HCT116 (cell line): Measurements from ENCODE around the gene MOB3B. TPM values are rescaled to one million over a fixed set of nuclear protein-coding genes. Genes with fewer than 3 reads are reported as not detected.

ENCODE experiments used
- ATAC-seq: fragments of 200-7000 bp; cut with Tn5 transposase; 2 replicates; pipeline ENCODE4 v1.9.1; 2020; ENCODE audit warnings: mild to moderate bottlenecking, moderate library complexity
- BruUV-seq: library from RNA; stranded (reverse); fragments of 400-500 nt; replicated peaks from 2 replicates; lab custom pipeline; 2021; lab: Mats Ljungman, UMichigan
- CTCF ChIA-PET: fragments of 300-600 bp; sonication (Branson Sonifier 250); formaldehyde crosslinking; loops from one replicate; lab custom pipeline; 2021; ENCODE audit warnings: antibody characterized with exemption; lab: Charles Lee
- POLR2A ChIA-PET: fragments of 300-600, 350-600 bp; sonication (Branson Sonifier 250); formaldehyde crosslinking; loops from one replicate; lab custom pipeline; 2021; ENCODE audit warnings: antibody characterized with exemption; lab: Charles Lee
- RAD21 ChIA-PET, 2 experiments: fragments of 300-600 bp; sonication (Branson Sonifier 250); formaldehyde crosslinking; loops; one replicate each; lab custom pipeline; 2023; ENCODE audit warnings: low total read pairs in 2 of 2; ENCODE audit not compliant: uncharacterized antibody in 2 of 2, unreplicated experiment in 2 of 2, low non-redundant PET in 1 of 2; lab: Charles Lee
- DNase-seq: peaks from one replicate; pipeline ENCODE4 v3.0.0-alpha.2; 2010; ENCODE audit warnings: low read depth, low spot score
- H2AFZ ChIP-seq: fragments of 200-600 bp; shearing (Covaris generic), sonication (generic); 2 replicates; pipeline ENCODE4 v1.6.1; 2017; ENCODE audit warnings: low read depth, mixed run types, mixed read lengths, antibody characterized with exemption, low read length; ENCODE audit not compliant: poor library complexity, severe bottlenecking
- H3K27ac ChIP-seq: 2 replicates; pipeline ENCODE4 v1.5.1; 2012; ENCODE audit warnings: low read depth, low read length
- H3K27me3 ChIP-seq: fragments of 200-600 bp; sonication (generic); 2 replicates; pipeline ENCODE4 v1.6.1; 2016; ENCODE audit warnings: mixed run types, low read length, mixed read lengths; ENCODE audit not compliant: insufficient read depth
- H3K36me3 ChIP-seq, 2 experiments: fragments of 200-500 bp in 1 of 2; fragments of 200-600 bp in 1 of 2; sonication (Bioruptor generic) in 1 of 2; sonication (generic) in 1 of 2; 2 replicates each; pipeline versions ENCODE4 v1.5.1 to v1.6.1; 2014 to 2016; ENCODE audit warnings: low read length in 2 of 2, inconsistent platforms in 1 of 2, mixed read lengths in 1 of 2, mixed run types in 1 of 2; ENCODE audit not compliant: insufficient read depth in 2 of 2, control insufficient read depth in 1 of 2
- H3K4me1 ChIP-seq, 2 experiments: fragments of 200-600 bp in 1 of 2; sonication (generic) in 1 of 2; 2 replicates each; pipeline versions ENCODE4 v1.5.1 to v1.6.1; 2012 to 2017; ENCODE audit warnings: low read length in 2 of 2, inconsistent platforms in 1 of 2, mild to moderate bottlenecking in 1 of 2, mixed read lengths in 1 of 2, mixed run types in 1 of 2, moderate library complexity in 1 of 2; ENCODE audit not compliant: insufficient read depth in 2 of 2, control insufficient read depth in 1 of 2
- H3K4me2 ChIP-seq: fragments of 200-600 bp; sonication (generic); 2 replicates; pipeline ENCODE4 v1.6.1; 2017; ENCODE audit warnings: mixed run types, low read length, mixed read lengths
- H3K4me3 ChIP-seq, 2 experiments: fragments of 200-600 bp in 1 of 2; sonication (generic) in 1 of 2; replicated peaks in 1 of 2; 2 replicates each; pipeline ENCODE4 v1.5.1; 2011 to 2016; ENCODE audit warnings: low read length in 2 of 2, control low read depth in 1 of 2, low read depth in 1 of 2, mild to moderate bottlenecking in 1 of 2, mixed read lengths in 1 of 2, mixed run types in 1 of 2
- H3K79me2 ChIP-seq: fragments of 200-600 bp; sonication (generic); 2 replicates; pipeline ENCODE4 v1.6.1; 2017; ENCODE audit warnings: mild to moderate bottlenecking, mixed run types, low read length, moderate library complexity, mixed read lengths; ENCODE audit not compliant: insufficient read depth
- H3K9ac ChIP-seq: fragments of 200-600 bp; sonication (generic); 2 replicates; pipeline ENCODE4 v1.6.1; 2016; ENCODE audit warnings: low read length, mixed read lengths
- H3K9me2 ChIP-seq: fragments of 200-600 bp; sonication (generic), shearing (Covaris generic); 2 replicates; pipeline ENCODE4 v1.6.1; 2017; ENCODE audit warnings: mixed run types, mild to moderate bottlenecking, moderate library complexity; ENCODE audit not compliant: insufficient read depth
- H3K9me3 ChIP-seq, 2 experiments: fragments of 200-500 bp in 1 of 2; fragments of 200-600 bp in 1 of 2; sonication (Bioruptor generic) in 1 of 2; sonication (generic) in 1 of 2; 2 replicates each; pipeline ENCODE4 v1.6.1; 2014 to 2017; ENCODE audit warnings: low read length in 2 of 2, mixed read lengths in 2 of 2, inconsistent platforms in 1 of 2, low read depth in 1 of 2, mild to moderate bottlenecking in 1 of 2, mixed run types in 1 of 2, moderate library complexity in 1 of 2; ENCODE audit not compliant: control insufficient read depth in 1 of 2, insufficient read depth in 1 of 2
- H4K20me1 ChIP-seq: fragments of 200-600 bp; sonication (generic), shearing (Covaris generic); 2 replicates; pipeline ENCODE4 v1.6.1; 2017; ENCODE audit warnings: mixed run types, mild to moderate bottlenecking, moderate library complexity; ENCODE audit not compliant: insufficient read depth
- ATF3 ChIP-seq: IDR thresholded peaks from 2 replicates; pipeline ENCODE4 v1.6.1; 2012
- CBX3 ChIP-seq: IDR thresholded peaks from 2 replicates; pipeline ENCODE4 v1.6.1; 2012; ENCODE audit warnings: low read depth
- CEBPB ChIP-seq: IDR thresholded peaks from 2 replicates; pipeline ENCODE4 v1.6.1; 2012; ENCODE audit warnings: low read depth
- EZH2 ChIP-seq: fragments of 200-600 bp; sonication (generic); IDR thresholded peaks from 2 replicates; pipeline ENCODE4 v1.6.1; 2017; ENCODE audit warnings: antibody characterized with exemption, mixed run types
- EZH2phosphoT487 ChIP-seq: fragments of 200-600 bp; IDR thresholded peaks from 2 replicates; pipeline ENCODE4 v1.6.1; 2018; ENCODE audit warnings: antibody characterized with exemption, borderline replicate concordance
- FOSL1 ChIP-seq: IDR thresholded peaks from 2 replicates; pipeline ENCODE4 v1.6.1; 2012; ENCODE audit warnings: low read depth
- JUND ChIP-seq: IDR thresholded peaks from 2 replicates; pipeline ENCODE4 v1.6.1; 2012
- POLR2A ChIP-seq: IDR thresholded peaks from 2 replicates; pipeline ENCODE4 v1.7.0; 2011; ENCODE audit warnings: borderline replicate concordance; ENCODE audit not compliant: insufficient read depth, insufficient read length; ENCODE audit errors: extremely low read depth
- POLR2AphosphoS5 ChIP-seq: IDR thresholded peaks from 2 replicates; pipeline ENCODE4 v1.6.1; 2011; ENCODE audit warnings: mild to moderate bottlenecking, low read depth, low read length, moderate library complexity
- RAD21 ChIP-seq: IDR thresholded peaks from 2 replicates; pipeline ENCODE4 v1.6.1; 2012; ENCODE audit warnings: low read depth, mild to moderate bottlenecking
- ZNF274 ChIP-seq: fragments of 200-500 bp; sonication (Bioruptor generic); IDR thresholded peaks from 2 replicates; pipeline ENCODE4 v1.6.1; 2014; ENCODE audit warnings: mild to moderate bottlenecking, low read depth, low read length, inconsistent platforms
- intact Hi-C: fragments of 100-400 bp; cut with micrococcal nuclease; formaldehyde crosslinking; loops from 2 replicates; pipeline ENCODE4 v1.10.0; 2022
- total RNA-seq: library from RNA; stranded (reverse); gene quantifications from one replicate; pipeline ENCODE4 v1.2.1, GENCODE V29; 2021; ENCODE audit not compliant: unreplicated experiment
- TF ChIP-seq, protein P1 (sequence below): IDR thresholded peaks from 2 replicates; pipeline ENCODE4 v1.6.1; 2012; ENCODE audit warnings: low read depth

Gene MOB3B
- total RNA-seq, 1 experiment from 2014 or later: 1.2 TPM

DNA sequence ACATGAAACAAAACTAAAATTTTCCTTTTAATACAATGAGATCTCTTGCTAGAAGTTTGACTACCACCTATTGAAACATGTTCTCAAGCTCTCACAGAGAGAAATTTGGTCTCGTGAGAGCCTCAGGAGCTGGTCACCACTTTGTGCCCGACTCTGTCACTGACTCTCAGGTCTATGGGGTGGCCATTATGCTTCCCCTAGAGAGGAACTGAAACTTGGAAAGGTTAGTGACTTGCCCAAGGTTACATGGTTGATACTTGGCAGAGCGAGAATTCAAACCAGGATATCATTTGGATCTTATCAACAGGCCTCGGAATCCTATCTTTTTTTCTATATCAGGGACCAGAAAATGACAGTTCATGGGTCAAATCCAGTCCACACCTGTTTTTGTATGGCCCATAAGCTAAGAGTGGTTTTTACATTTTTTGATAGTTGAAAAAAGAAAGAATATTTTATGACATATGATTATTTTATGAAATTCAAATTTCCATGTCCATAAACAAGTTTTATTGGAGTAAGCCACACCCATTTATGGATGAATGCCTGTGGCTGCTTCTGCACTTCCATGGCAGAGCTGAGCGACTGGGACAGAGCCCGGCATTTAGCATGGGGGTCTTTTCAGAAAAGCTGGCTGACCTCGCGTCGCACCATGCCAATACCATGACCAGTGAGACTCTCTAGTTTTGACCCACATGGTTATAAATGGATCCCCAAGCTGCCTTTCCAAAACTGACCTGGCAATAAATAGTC is 187.9 kb downstream of the MOB3B start:
- Histone ChIP-seq H3K4me1 (no peaks in the 10 kb centered on the region), H3K79me2 (no peaks in the 10 kb centered on the region), H3K4me2 (no peak overlapping the region), H3K27ac (no peak overlapping the region), H3K9me3 (no peaks in the 10 kb centered on the region), H4K20me1 (no peaks in the 10 kb centered on the region), H2AFZ (no peak overlapping the region), H3K4me3 (no peak overlapping the region), H3K36me3 (no peaks in the 10 kb centered on the region), H3K9ac (no peak overlapping the region), H3K9me2 (no peaks in the 10 kb centered on the region), H3K27me3 (no peaks in the 10 kb centered on the region)
- ChIA-PET POLR2A (no interaction called here), RAD21 (no interaction called here), CTCF (no interaction called here)
- BruUV-seq: no TSS peak
- no peak for ATAC-seq
- intact Hi-C loops: no loop called here
- no peak for DNase-seq
- TF ChIP-seq CBX3 (no peak), EZH2 (no peak), FOSL1 (no peak), JUND (no peak), POLR2AphosphoS5 (no peak), RAD21 (no peak), EZH2phosphoT487 (no peak), ATF3 (no peak), ZNF274 (no peak), CEBPB (no peak), POLR2A (no peak)
- TF ChIP-seq, protein P1, sequence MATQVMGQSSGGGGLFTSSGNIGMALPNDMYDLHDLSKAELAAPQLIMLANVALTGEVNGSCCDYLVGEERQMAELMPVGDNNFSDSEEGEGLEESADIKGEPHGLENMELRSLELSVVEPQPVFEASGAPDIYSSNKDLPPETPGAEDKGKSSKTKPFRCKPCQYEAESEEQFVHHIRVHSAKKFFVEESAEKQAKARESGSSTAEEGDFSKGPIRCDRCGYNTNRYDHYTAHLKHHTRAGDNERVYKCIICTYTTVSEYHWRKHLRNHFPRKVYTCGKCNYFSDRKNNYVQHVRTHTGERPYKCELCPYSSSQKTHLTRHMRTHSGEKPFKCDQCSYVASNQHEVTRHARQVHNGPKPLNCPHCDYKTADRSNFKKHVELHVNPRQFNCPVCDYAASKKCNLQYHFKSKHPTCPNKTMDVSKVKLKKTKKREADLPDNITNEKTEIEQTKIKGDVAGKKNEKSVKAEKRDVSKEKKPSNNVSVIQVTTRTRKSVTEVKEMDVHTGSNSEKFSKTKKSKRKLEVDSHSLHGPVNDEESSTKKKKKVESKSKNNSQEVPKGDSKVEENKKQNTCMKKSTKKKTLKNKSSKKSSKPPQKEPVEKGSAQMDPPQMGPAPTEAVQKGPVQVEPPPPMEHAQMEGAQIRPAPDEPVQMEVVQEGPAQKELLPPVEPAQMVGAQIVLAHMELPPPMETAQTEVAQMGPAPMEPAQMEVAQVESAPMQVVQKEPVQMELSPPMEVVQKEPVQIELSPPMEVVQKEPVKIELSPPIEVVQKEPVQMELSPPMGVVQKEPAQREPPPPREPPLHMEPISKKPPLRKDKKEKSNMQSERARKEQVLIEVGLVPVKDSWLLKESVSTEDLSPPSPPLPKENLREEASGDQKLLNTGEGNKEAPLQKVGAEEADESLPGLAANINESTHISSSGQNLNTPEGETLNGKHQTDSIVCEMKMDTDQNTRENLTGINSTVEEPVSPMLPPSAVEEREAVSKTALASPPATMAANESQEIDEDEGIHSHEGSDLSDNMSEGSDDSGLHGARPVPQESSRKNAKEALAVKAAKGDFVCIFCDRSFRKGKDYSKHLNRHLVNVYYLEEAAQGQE: no peak
